IgD-negative memory B cell (primary cell): ENCODE data around the gene NTSR2. TPM values are rescaled to one million over a fixed set of nuclear protein-coding genes. Genes with fewer than 3 reads are reported as not detected.
A peak's percentile ranks its signal among the peaks of the same experiment; 100 is the strongest.

ENCODE experiments used
- H3K27ac Mint-ChIP-seq, 3 donors: one replicate each; pipeline ENCODE4 v1.8.0; 2020 to 2022; ENCODE audit warnings: mild to moderate bottlenecking in 3 of 3, mixed read lengths in 3 of 3, moderate library complexity in 1 of 3
- H3K27me3 Mint-ChIP-seq: one replicate; pipeline ENCODE4 v1.8.0; 2021; ENCODE audit warnings: mixed read lengths
- H3K36me3 Mint-ChIP-seq: one replicate; pipeline ENCODE4 v1.8.0; 2020; ENCODE audit warnings: mild to moderate bottlenecking, mixed read lengths
- H3K4me1 Mint-ChIP-seq, 3 donors: one replicate each; pipeline ENCODE4 v1.8.0; 2020 to 2022; ENCODE audit warnings: mixed read lengths in 3 of 3, mild to moderate bottlenecking in 1 of 3
- H3K4me3 Mint-ChIP-seq, 4 donors: one replicate each; pipeline ENCODE4 v1.8.0; 2020 to 2022; ENCODE audit warnings: mild to moderate bottlenecking in 4 of 4, mixed read lengths in 4 of 4, moderate library complexity in 3 of 4
- H3K9me3 Mint-ChIP-seq, 3 donors: one replicate each; pipeline ENCODE4 v1.8.0; 2020 to 2021; ENCODE audit warnings: mixed read lengths in 3 of 3, mild to moderate bottlenecking in 1 of 3
- polyA plus RNA-seq: library from polyadenylated mRNA; unstranded; fragments of 300-500 nt; fragmentation: Illumina TruSeq; gene quantifications from one replicate; pipeline ENCODE4 v1.2.3, GENCODE V29; 2021

Gene NTSR2
- polyA plus RNA-seq, 1 donor from 2014 or later, result not detected

DNA sequence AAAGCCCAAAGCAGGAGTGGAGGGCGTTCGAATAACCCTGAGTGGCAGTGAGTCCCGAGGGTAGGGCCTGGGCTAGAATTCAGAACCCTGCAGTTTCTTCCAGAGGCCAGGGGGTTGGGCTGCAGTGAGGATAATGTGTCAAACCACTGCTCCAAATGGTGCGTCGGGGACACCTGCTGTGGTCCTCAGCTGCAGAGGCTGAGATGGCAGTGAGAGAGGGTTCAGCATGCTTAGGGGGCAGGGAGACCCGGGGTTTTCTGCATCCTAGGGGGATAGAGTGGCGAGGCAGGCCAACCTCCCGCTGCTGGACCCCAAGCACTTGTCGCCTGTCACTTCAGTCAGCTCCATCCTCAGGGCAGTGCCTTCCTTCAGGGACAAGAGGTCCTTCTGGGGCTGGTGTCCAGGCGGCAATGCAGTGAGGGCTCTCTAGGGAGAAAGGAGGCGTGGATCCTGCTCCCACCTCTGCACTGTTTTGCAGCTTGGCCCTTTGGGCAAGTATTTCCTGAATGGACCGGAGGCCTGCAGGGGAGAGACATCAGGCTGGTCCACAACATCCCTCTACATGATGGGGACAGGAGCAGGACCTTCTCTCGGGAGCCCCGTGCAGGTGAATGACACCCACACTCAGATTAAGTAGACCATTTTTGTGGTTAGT lies 8.4 kb upstream of the NTSR2 start:
- H3K27me3 Mint-ChIP-seq, result peaks cover 25% of the 10 kb centered on the region
- H3K36me3 Mint-ChIP-seq, result no peaks in the 10 kb centered on the region
- no peak overlapping the region for H3K27ac Mint-ChIP-seq
- H3K4me1 Mint-ChIP-seq, result peaks cover 0 to 1% (median 0%) of the 10 kb centered on the region in 3 donors
- no peak overlapping the region for H3K4me3 Mint-ChIP-seq
- H3K9me3 Mint-ChIP-seq, result peaks cover 0 to 4% (median 0%) of the 10 kb centered on the region in 3 donors

DNA sequence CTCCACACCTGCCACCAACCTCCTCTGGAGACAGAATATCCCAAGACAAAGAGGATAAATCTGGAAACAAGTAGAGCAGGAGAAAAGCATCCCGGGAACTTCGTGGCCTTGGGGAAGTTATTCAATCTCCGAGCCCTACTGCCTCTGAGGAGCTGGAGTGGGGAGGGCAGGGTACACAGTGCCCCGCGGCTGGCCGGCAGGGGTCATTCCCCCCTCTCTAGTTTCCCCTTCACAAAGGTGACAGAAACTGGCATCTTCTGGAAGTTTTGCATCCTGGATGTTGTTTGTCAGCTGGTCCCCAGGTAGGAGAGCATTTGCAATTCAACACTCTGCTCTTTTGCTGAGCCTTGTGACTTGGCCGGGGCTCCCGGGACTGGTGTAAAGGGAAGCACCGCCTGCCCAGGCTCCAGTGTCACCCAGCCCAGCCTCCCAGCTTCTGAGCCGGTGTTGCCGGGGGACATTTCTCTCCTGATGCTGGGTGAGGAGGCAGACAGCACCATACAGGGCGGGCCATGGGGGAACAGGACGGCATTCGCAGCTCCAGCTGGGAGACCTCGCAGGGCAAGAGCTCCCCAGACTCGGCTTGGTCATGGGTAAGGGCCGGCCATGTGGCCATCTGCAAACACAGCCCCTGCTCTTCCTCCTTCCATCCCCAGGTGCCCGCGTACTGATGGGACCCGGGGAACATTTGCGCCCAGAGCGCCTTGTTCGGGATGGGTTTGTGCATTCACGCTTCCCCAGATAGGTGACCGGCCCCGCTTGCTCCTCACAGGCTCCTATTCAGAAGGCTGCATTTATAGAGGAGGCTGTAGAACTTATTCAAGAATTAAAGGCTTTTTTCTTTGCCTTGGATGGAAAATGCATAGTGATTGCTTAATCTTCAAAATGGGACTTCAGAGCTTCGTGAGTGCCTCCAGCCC lies 7.4 kb upstream of the NTSR2 start:
- Mint-ChIP-seq H3K27me3 (peaks cover 25% of the 10 kb centered on the region), H3K27ac (no peak overlapping the region), H3K4me1 (peaks cover 6 to 8% (median 7%) of the 10 kb centered on the region in 3 donors), H3K4me3 (no peak overlapping the region), H3K9me3 (peaks cover 0 to 4% (median 0%) of the 10 kb centered on the region in 3 donors), H3K36me3 (no peaks in the 10 kb centered on the region)

DNA sequence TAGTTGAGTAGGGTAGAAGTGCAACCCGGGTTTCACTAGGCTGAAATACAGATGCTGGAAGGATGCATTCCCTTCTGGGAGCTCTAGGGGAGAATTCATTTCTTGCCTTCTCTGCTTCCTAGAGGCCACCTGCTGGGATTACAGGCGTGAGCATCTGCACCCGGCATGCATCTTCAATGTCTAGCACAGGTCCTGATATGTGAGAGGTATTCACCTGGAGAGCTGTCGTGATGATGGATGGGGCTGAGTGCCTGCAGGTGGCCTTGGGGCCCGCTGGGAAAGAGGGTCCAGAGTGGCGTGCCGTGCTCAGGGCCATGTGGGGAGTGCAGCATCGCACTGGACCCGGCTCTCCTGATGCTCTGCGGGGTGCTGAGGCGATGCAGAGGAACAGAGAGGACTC lies 6.6 kb upstream of the NTSR2 start:
- peaks cover 8 to 11% (median 8%) of the 10 kb centered on the region in 3 donors for H3K4me1 Mint-ChIP-seq
- peaks cover 24% of the 10 kb centered on the region for H3K27me3 Mint-ChIP-seq
- H3K9me3 Mint-ChIP-seq, result peaks cover 0 to 4% (median 0%) of the 10 kb centered on the region in 3 donors
- H3K36me3 Mint-ChIP-seq, result no peaks in the 10 kb centered on the region
- no peak overlapping the region for H3K27ac Mint-ChIP-seq
- H3K4me3 Mint-ChIP-seq, result no peak overlapping the region

DNA sequence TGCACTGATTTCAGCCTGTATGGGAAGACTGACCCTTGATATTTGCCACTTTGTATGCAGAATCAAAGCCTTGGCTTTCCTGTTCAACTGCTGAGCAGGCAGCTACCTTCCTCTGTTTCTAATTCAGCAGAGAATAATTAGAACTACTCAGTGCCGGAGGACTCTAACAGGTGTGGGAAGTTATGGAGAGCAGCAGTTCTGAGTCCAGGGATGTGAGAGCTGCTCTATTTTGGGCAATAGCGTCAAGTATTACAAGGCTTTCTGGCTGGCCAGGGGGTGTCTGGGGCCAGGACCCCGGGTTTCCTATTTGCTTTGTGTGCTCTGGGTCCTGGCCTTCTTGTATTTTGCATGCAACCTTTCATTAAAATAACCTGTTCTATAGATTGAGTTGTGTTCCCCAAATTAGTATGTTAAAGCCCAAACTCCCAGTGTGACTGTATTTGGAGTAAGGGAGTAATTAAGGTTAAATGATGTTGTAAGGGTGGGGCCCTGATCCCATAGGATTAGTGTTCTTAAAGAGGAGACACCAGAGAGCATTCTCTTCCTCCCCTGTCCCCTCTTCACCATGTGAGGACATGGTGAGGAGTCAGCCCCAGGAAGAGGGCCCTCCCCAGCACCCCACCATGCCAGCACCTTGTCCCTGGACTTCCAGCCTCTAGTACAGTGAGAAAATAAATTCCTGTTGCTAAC lies 5.6 kb upstream of the NTSR2 start:
- Mint-ChIP-seq H3K4me3 (no peak overlapping the region), H3K27ac (no peak overlapping the region), H3K9me3 (peaks cover 0 to 4% (median 0%) of the 10 kb centered on the region in 3 donors), H3K36me3 (no peaks in the 10 kb centered on the region), H3K4me1 (peaks cover 8 to 11% (median 8%) of the 10 kb centered on the region in 3 donors), H3K27me3 (peaks cover 26% of the 10 kb centered on the region)

DNA sequence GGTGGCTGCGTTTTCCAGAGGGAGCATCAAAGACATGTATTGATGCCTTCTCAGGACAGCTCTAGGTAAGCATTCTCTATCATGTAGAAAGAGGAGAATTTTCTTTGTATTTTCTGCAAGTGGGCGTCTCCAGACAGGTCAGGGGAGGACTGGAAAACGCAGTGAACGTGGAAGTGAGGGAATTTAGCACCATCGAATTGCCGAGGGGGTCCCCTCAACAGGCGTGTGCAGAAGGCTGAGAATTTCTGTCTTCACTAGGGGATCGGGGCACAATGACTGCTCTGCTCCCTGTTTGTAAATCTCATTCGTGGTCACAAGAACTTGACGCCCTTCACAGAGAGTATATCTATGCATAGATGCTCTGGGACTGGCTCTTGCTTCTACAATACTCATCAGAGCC lies 5.0 kb upstream of the NTSR2 start:
- Mint-ChIP-seq H3K4me1 (peaks cover 8 to 11% (median 9%) of the 10 kb centered on the region in 3 donors), H3K9me3 (peaks cover 0 to 4% (median 0%) of the 10 kb centered on the region in 3 donors), H3K27me3 (peaks cover 31% of the 10 kb centered on the region), H3K36me3 (no peaks in the 10 kb centered on the region), H3K4me3 (no peak overlapping the region), H3K27ac (no peak overlapping the region)

DNA sequence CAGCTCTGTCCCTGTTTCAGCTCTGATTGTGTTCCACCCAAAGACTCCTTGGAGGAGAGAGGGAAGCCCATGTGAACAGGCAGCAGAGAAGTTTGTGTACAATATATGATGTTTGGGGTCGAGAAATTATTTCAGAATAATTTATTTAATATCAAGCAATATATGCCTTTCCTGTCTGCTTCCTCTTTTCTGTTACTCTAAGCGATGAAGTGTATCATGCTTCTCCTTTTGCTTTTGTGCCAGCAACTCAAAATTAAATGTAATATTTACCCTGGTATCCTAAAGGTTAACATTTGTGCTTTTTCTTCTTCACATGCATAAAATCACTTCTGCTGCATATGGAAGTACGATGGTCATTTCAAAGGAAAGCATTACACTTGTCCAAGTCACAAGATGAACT lies 2.4 kb upstream of the NTSR2 start:
- Mint-ChIP-seq H3K9me3 (peaks cover 0 to 4% (median 4%) of the 10 kb centered on the region in 3 donors), H3K4me3 (no peak overlapping the region), H3K27me3 (peaks cover 28% of the 10 kb centered on the region), H3K36me3 (no peaks in the 10 kb centered on the region), H3K27ac (no peak overlapping the region), H3K4me1 (peaks cover 9 to 12% (median 11%) of the 10 kb centered on the region in 3 donors)

DNA sequence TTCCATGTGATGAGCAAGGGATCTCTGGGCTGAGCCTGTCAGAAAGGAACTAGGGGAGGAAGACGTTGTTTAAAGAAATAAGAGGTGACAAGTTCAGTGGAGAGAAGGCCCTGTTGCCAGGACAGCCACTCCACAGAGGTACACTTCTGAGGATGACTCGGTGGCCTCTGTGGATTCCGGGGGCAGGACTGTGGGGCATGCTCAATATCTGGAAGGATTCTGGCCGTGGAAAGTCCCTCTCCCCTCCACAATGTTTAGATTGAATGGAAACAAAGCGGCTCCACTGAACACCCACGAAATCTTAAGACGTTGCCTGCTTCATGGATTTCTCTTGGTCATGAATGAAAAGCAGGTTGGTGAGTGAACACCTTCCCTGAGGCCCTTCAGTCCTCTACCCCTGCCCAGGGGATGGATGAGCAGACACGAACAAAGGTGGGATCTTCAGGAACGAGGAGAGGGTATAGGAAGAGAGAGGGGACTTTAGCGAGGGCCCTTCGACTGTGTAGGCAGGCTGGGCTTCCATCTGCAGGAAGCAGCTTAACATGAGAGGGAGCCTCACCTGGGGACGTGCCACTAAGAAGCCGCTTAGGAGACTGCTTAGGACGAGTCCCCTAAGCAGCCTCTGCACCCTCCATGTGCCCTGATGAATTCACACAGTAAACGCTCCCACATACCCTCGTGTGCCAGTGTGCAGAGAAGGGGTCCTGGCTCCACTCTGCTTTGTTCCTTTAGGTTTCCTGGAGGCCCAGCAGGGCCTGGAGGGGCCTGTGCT lies 1.9 kb downstream of the NTSR2 start:
- peaks cover 21% of the 10 kb centered on the region for H3K27me3 Mint-ChIP-seq
- peaks cover 0 to 9% (median 1%) of the 10 kb centered on the region in 3 donors for H3K9me3 Mint-ChIP-seq
- H3K27ac Mint-ChIP-seq, result no peak overlapping the region
- H3K4me1 Mint-ChIP-seq, result peaks cover 7 to 10% (median 8%) of the 10 kb centered on the region in 3 donors
- H3K36me3 Mint-ChIP-seq, result no peaks in the 10 kb centered on the region
- no peak overlapping the region for H3K4me3 Mint-ChIP-seq

DNA sequence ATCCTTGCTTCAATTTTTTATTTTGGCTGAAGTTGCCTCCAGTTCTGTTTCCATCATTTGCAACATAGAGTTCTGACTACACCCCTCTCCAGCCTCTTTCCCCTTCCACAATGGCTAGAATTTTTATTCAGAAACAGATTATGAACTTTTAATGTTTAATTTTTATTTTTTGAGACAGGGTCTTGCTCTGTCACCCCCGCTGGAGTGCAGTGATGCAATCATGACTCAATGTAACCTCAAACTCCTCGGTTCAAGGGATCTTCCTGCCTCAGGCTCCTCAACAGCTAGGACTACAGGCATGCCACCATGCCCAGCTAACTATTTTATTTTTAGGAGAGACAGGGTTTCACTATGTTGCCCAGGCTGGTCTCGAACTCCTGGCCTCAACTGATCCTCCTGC lies 2.8 kb downstream of the NTSR2 start:
- Mint-ChIP-seq H3K27me3 (peaks cover 22% of the 10 kb centered on the region), H3K4me1 (peaks cover under 1 to 5% (median 1%) of the 10 kb centered on the region in 3 donors), H3K36me3 (no peaks in the 10 kb centered on the region), H3K27ac (no peak overlapping the region), H3K9me3 (peaks cover under 1 to 9% (median 1%) of the 10 kb centered on the region in 3 donors), H3K4me3 (no peak overlapping the region)

DNA sequence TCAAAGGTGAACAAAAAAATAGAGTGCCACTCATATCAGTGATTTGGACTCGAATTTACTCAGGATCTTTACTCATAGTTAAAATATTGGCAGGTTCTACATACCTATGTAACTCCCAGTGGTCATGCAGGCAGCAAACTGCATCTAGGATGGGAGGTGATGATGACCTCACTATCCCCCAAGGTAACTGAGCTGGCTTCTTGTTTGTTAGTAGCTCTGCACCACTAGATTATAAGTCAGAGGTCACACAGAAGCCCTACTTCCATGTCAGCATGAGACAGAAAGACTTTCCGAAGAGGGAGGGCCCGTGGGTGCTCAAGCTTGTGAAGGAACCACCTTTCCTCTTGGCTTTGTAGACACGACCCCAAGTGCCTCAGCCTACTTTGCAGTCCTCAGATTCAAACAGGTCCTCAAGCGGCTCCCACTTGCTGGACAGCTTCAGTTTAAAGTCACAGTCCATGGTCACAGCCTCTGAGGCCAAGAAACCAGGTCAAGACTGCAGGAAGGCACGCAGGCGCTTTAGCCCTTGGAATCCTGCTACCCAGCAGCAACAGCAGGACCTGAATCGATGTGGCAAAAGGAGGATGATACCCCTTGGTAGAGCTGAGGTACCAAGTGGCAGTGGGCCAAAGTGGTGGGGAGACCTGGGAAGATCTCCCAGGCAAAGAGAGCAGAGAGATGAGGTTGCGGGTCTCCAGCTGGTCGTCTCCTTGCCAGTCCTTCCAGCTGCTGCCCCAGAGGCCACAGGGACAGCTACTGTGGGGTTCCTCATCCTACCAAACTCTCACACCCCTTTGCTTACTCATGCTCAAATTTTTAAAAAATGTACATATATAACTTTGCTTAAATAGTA lies 4.3 kb downstream of the NTSR2 start:
- Mint-ChIP-seq H3K9me3 (peaks cover 1 to 14% (median 4%) of the 10 kb centered on the region in 3 donors), H3K27me3 (peaks cover 25% of the 10 kb centered on the region), H3K27ac (peak overlapping the region in 1 of 3 donors; percentile 65), H3K4me3 (no peak overlapping the region), H3K4me1 (peaks cover 0 to 4% (median 1%) of the 10 kb centered on the region in 3 donors), H3K36me3 (no peaks in the 10 kb centered on the region)

DNA sequence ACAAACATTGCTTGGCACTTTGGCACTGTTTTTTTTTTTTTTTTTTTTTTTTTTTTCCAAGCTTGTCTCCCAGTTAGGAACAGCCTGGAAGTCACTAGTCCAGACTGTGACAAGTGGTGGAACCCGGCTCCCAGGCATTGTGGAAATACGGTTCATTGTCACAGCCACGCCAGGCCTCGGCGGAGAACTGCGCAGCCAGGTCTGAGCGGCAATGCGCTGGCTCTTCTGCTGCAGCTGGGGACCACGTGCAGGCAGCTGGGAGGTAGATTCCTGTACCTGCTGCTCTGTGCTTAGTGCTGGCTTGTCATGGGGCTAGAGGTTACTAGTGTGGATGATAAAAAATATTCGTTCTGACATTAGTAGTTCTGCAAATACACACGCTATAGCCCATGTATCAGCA lies 5.0 kb downstream of the NTSR2 start:
- peaks cover 1 to 14% (median 4%) of the 10 kb centered on the region in 3 donors for H3K9me3 Mint-ChIP-seq
- peaks cover 21% of the 10 kb centered on the region for H3K27me3 Mint-ChIP-seq
- no peaks in the 10 kb centered on the region for H3K36me3 Mint-ChIP-seq
- peaks cover 0 to 4% (median 0%) of the 10 kb centered on the region in 3 donors for H3K4me1 Mint-ChIP-seq
- peak overlapping the region in 1 of 3 donors; percentile 65 for H3K27ac Mint-ChIP-seq
- no peak overlapping the region for H3K4me3 Mint-ChIP-seq

DNA sequence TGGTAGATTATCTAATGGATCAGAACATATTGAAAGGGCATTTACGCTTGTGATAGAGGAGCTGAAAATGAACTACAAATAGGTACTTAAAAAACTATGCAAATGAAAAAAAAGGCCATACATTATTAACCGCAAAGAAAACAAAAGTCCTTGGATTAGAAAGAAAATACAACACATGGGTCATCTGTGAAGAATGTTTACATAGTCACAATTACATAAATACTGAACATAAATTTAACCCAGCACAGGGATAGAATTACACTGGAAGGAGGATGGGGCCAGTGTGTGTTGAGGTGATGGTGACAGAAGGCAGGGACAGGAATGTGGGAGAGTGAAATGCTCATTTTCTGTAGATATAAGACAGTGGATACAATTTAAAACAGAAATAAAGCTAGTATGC lies 6.6 kb downstream of the NTSR2 start:
- H3K4me3 Mint-ChIP-seq, result no peak overlapping the region
- peaks cover 24% of the 10 kb centered on the region for H3K27me3 Mint-ChIP-seq
- H3K9me3 Mint-ChIP-seq, result peaks cover 1 to 10% (median 4%) of the 10 kb centered on the region in 3 donors
- no peaks in the 10 kb centered on the region for H3K4me1 Mint-ChIP-seq
- no peaks in the 10 kb centered on the region for H3K36me3 Mint-ChIP-seq
- H3K27ac Mint-ChIP-seq, result no peak overlapping the region

DNA sequence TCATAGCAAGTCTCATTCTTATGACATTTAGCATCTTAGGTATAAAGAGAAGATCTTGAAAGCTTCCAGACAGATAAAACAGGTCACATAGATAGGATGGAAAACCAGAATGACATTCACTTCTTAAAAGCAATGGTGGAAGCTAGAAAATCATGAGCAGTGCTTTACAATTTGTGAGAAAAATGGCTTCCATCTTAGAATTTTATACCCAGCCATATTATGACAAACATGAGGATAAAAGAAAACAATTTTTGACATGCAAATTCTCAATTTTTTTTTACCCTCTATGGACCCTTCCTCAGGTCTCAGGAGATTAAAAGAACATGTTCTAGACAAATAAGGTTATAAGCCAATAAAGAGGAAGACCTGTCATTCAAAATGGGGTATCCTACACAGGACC lies 7.1 kb downstream of the NTSR2 start:
- Mint-ChIP-seq H3K4me1 (no peaks in the 10 kb centered on the region), H3K27ac (no peak overlapping the region), H3K36me3 (no peaks in the 10 kb centered on the region), H3K27me3 (peaks cover 23% of the 10 kb centered on the region), H3K4me3 (no peak overlapping the region), H3K9me3 (peaks cover 1 to 10% (median 4%) of the 10 kb centered on the region in 3 donors)

DNA sequence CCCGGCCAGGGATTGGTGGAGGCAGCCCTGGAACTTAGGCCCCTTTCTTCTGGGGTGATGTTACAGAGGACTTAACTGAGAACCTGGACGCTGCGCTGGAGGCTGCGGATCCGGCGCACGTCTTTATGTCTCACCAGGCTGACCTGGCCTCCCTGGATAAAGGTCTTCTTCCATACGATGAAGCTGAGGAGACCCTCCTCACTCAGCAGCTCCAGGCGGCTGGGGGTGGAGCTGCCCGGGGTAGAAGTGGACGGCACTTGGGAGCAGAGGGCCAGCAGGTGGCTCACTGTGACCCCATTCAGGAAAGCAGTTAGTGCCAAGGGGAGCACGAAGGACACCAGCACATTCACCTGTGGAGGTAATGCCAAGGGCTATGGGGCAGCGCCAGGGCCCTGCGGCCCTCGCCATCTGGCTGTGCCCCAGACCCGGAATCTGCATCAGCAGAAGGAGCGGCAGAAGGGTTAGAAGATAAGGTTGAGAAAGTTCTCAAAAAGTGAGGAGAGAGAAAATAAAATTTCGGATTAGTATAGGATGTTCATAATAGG lies 8.0 kb downstream of the NTSR2 start:
- Mint-ChIP-seq H3K36me3 (no peaks in the 10 kb centered on the region), H3K4me1 (no peaks in the 10 kb centered on the region), H3K27ac (no peak overlapping the region), H3K4me3 (no peak overlapping the region), H3K9me3 (peaks cover 1 to 10% (median 4%) of the 10 kb centered on the region in 3 donors), H3K27me3 (peaks cover 22% of the 10 kb centered on the region)
